Ectodermal cell (in vitro differentiated cells): Measurements from ENCODE around the gene MIX23.

Experiments
- H3K27ac ChIP-seq: 2 replicates; pipeline ENCODE4 v1.7.0; 2013; ENCODE audit warnings: mild to moderate bottlenecking, low read depth, low read length; ENCODE audit not compliant: insufficient read depth, poor library complexity, severe bottlenecking
- H3K27me3 ChIP-seq: 2 replicates; pipeline ENCODE4 v1.7.0; 2013; ENCODE audit warnings: mild to moderate bottlenecking, low read length; ENCODE audit not compliant: insufficient read depth, control insufficient read depth, poor library complexity, severe bottlenecking
- H3K36me3 ChIP-seq: one replicate; pipeline ENCODE4 v1.7.0; 2013; ENCODE audit warnings: low read length; ENCODE audit not compliant: control insufficient read depth, insufficient read depth
- H3K4me1 ChIP-seq: one replicate; pipeline ENCODE4 v1.7.0; 2013; ENCODE audit warnings: low read length; ENCODE audit not compliant: control insufficient read depth, insufficient read depth
- H3K4me3 ChIP-seq: 2 replicates; pipeline ENCODE4 v1.7.0; 2013; ENCODE audit warnings: low read depth, low read length, control low read depth; ENCODE audit not compliant: insufficient read depth
- H3K9me3 ChIP-seq: 2 replicates; pipeline ENCODE4 v1.7.0; 2013; ENCODE audit warnings: mild to moderate bottlenecking, low read length, moderate library complexity; ENCODE audit not compliant: control insufficient read depth
- WGBS, 2 experiments: methylation state at CpG; one replicate each; pipeline ENCODE4 v1.1.7; 2013; ENCODE audit warnings: missing lambda C conversion rate in 2 of 2; 5-methylcytosine and 5-hydroxymethylcytosine counted together

The MIX23 gene

DNA sequence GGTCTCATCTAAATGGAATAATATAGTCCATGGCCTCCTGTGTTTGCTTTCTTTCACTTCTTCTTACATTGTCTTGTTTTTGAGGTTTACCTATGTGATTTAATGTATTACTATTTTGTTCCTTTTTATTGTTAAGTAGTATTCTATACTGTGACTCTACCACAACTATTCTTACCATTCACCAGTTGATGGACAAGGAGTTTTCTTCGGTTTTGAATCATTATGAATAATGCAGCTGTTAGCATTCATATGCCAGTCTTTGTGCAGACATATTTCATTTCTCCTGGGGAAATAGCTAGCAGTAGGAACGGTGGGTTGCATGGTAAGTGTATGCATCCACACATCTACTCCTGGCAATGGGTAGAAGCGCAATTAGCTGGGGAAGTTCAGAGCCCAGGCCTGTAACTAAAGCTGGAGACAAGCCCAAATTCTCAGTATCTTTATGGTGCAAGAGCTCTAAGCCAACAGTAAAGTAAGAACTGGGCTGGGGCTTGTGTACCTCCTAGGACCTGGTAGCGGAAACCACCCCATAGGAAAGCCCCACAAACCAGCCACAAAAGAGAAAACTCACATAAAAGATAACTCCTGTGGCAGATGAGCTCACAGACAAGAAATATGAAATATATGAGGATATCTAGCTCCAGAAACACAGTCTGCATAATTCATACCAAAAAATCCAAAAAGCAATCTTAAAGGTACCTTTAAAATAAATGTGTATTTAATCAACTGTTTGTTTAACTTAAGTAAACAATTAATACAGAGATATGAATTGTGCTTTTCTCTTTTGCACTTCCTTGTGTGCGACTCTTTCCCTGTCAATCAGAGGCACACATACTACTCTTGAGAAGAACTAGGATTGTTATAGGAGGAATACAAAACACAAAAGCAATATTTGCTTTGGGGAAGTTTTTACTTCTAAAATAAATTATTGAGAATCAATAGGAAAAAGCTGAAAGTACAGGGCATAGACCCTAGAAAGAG lies 60.6 kb downstream of the MIX23 start:
- 91 to 92% methylated on average over 4 of the region's 5 CpGs for WGBS, 2 experiments
- H3K4me3 ChIP-seq = no peak overlapping the region
- H3K4me1 ChIP-seq = no peaks in the 10 kb centered on the region
- H3K27me3 ChIP-seq = no peaks in the 10 kb centered on the region
- H3K9me3 ChIP-seq = no peaks in the 10 kb centered on the region
- no peak overlapping the region for H3K27ac ChIP-seq
- H3K36me3 ChIP-seq = no peaks in the 10 kb centered on the region

DNA sequence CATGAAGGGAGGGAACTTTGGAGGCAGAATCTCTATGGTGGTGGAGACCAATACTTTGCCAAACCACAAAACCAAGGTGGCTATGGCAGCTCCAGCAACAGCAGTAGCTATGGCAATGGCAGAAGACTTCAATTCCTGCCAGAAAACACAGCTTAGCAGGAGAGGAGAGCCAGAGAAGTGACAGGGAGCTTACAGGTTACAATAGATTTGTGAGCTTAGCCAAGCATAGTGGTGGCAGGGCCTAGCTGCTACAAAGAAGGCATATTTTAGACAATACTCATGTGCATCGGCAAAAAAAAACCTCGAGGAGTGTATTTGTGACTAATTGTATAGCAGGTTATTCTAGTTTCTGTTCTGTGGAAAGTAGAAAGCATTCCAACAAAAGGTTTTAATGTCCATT lies 64.4 kb downstream of the MIX23 start:
- no peaks in the 10 kb centered on the region for H3K9me3 ChIP-seq
- no peak overlapping the region for H3K27ac ChIP-seq
- WGBS, 2 experiments = 98 to 100% methylated on average over 2 of the region's 2 CpGs

DNA sequence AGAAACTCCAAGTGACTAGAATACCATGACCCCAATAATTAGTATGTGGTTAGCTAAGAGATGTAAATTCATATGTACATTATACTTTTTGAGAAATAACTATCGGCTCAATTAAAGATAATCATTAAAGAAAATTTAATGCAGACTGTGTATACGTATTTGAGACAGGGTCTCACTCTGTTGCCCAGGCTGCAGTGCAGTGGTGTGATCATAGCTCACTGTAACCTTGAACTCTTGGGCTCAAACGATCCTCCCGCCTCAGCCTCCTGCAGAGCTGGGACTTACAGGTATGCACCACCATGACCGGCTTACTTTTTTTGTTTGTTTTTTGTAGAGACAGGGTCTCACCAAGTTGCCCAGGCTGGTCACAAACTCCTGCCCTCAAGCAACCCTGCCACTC lies 66.7 kb downstream of the MIX23 start:
- Histone ChIP-seq H3K4me1 (no peaks in the 10 kb centered on the region), H3K4me3 (no peak overlapping the region), H3K27me3 (no peaks in the 10 kb centered on the region), H3K27ac (no peak overlapping the region), H3K36me3 (no peaks in the 10 kb centered on the region), H3K9me3 (no peaks in the 10 kb centered on the region)
- 67 to 72% methylated on average over 4 to 5 of the region's 5 CpGs for WGBS, 2 experiments

More for the DNA sequence above, 64.4 kb downstream of the MIX23 start:
- Histone ChIP-seq H3K36me3 (no peaks in the 10 kb centered on the region), H3K4me1 (no peaks in the 10 kb centered on the region), H3K4me3 (no peak overlapping the region), H3K27me3 (no peaks in the 10 kb centered on the region)

DNA sequence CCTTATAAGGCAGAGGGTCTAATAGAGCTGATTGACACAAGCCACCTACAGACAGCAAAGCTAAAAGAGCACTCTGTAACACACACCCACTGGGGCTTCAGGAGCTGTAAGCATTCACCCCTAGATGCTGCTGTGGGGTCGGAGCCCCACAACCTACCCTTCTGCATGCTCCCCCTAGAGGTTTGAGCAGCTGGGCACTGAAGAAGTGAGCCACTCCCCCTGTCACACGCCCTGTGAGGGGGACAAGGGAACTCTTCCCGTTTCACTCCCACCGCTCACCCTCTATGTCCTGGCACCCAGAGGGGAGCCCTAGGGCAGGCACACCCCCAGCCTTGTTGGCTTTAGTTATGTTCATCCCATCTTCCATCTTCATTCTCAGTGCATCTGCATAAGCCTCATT lies 67.4 kb downstream of the MIX23 start:
- no peak overlapping the region for H3K27ac ChIP-seq
- no peaks in the 10 kb centered on the region for H3K9me3 ChIP-seq
- 61 to 63% methylated on average over 4 of the region's 4 CpGs for WGBS, 2 experiments
- H3K36me3 ChIP-seq = no peaks in the 10 kb centered on the region
- no peak overlapping the region for H3K4me3 ChIP-seq
- no peaks in the 10 kb centered on the region for H3K27me3 ChIP-seq
- no peaks in the 10 kb centered on the region for H3K4me1 ChIP-seq

DNA sequence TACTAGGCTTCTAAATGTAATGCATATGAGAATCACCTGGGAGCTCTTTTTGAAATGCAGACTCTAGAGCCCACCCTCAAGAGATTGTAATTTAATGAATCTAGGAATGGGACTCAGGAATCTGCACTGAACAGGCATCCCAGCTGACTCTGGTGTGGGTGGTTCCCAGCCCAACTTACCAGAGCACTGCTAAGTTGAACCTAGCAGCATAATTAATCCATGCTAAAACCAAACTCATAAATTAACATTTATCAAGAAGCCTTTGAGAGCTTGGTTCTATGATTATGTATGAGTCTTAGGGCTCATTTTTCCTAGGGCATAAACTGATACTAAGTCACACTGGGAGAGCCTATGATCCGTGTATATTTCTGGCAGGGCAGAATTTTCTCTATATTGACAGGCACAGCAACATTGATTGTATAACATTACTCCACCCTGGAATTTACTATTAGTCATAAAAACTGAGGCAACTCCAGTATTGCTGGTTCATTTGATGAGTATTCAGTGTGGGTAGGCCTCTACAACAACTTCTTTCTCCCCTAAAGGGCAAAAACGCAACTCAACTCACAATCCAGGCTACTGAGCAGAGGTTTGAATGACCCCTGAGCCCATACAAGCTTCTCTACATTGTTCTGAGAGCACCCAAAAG lies 68.7 kb downstream of the MIX23 start:
- Histone ChIP-seq H3K27me3 (no peaks in the 10 kb centered on the region), H3K36me3 (no peaks in the 10 kb centered on the region), H3K4me3 (no peak overlapping the region), H3K4me1 (no peaks in the 10 kb centered on the region), H3K27ac (no peak overlapping the region), H3K9me3 (no peaks in the 10 kb centered on the region)
- 83 to 87% methylated on average over 2 of the region's 2 CpGs for WGBS, 2 experiments

DNA sequence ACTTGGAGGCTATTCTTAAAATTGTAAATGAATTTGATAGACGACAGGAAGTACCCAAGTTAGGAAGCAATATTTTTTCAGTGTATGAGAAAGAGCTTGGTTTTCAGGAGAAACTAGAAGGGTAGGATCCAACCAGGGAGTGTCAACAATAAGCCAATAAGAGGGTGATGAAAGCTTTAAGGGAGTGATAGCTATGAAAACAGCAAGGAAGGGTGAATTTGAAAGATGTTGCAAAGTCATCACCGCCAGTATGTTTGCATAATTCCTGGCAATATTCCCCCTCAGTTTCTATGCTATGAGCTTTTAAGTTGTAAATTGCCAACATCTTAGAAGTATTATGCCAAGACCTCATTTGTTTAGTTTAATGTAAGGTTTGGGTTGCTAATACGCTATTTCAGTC lies 69.8 kb downstream of the MIX23 start:
- 86 to 95% methylated on average over 2 to 3 of the region's 3 CpGs for WGBS, 2 experiments
- H3K36me3 ChIP-seq = no peaks in the 10 kb centered on the region
- H3K4me3 ChIP-seq = no peak overlapping the region
- no peaks in the 10 kb centered on the region for H3K9me3 ChIP-seq
- H3K4me1 ChIP-seq = no peaks in the 10 kb centered on the region
- H3K27ac ChIP-seq = no peak overlapping the region
- H3K27me3 ChIP-seq = no peaks in the 10 kb centered on the region

DNA sequence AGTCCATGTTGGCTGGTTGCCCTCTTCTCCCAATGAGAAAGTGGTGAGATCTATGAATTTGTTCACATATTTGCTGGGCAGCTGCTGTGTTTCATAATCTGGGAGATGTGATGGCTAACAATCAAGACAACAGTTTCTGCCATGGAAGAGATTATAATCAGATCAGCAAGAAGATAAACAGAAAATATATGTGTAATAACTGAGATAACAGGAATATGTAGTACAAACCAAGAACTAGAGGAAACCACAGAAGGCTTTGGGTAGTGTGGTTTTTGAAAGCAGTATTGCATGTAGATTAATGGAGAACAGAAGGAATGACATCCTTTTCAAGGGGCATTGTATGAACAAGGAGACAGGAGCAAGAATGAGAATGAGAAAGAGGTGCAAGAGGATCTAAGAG lies 70.2 kb downstream of the MIX23 start:
- H3K27me3 ChIP-seq = no peaks in the 10 kb centered on the region

DNA sequence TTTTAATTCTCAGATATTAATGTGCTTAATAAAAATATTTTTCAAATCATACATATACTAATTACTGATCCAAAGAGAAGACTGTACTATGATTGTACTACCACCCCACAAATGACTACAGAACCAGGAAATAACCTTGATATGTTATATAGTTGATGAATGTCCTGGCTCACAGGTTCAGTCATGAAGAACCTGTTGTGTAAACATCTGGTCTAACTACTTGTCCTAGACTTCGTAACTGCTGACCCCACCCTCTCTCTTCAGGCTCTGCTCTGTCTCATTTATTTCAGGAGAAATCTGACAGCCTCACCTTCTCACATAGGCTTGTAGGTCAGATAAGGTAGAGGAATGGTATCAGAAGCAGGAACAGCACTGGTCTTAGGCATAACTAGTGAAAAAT lies 72.7 kb downstream of the MIX23 start:
- Histone ChIP-seq H3K4me1 (no peaks in the 10 kb centered on the region), H3K4me3 (no peak overlapping the region), H3K27me3 (no peaks in the 10 kb centered on the region), H3K27ac (no peak overlapping the region), H3K9me3 (no peaks in the 10 kb centered on the region), H3K36me3 (no peaks in the 10 kb centered on the region)
- WGBS, 2 experiments = 90 to 94% methylated on average over 1 of the region's 1 CpG

More for the DNA sequence above, 70.2 kb downstream of the MIX23 start:
- H3K4me3 ChIP-seq = no peak overlapping the region
- no peak overlapping the region for H3K27ac ChIP-seq
- no peaks in the 10 kb centered on the region for H3K9me3 ChIP-seq
- no peaks in the 10 kb centered on the region for H3K4me1 ChIP-seq
- no peaks in the 10 kb centered on the region for H3K36me3 ChIP-seq
